GM23338 (cell line): ENCODE measurements around the gene TRAF2. TPM values are rescaled to one million over a fixed set of nuclear protein-coding genes. Genes with fewer than 3 reads are reported as not detected.

Experiments used
- ATAC-seq: fragments of 200-7000 bp; cut with Tn5 transposase; 3 replicates; pipeline ENCODE4 v1.9.1; 2020
- DNase-seq: peaks from one replicate; pipeline ENCODE4 v3.0.0-alpha.2; 2015; ENCODE audit warnings: low spot score
- H2AFZ ChIP-seq: fragments of 200-600 bp; sonication (generic); 2 replicates; pipeline ENCODE4 v1.8.0; 2016; ENCODE audit warnings: antibody characterized with exemption, mild to moderate bottlenecking, moderate library complexity
- H3F3A ChIP-seq: fragments of 200-600 bp; sonication (generic); replicated peaks from 2 replicates; pipeline ENCODE4 v1.8.0; 2017; ENCODE audit warnings: antibody characterized with exemption, mixed run types, low read depth
- H3K27ac ChIP-seq: fragments of 200-600 bp; sonication (generic); 2 replicates; pipeline ENCODE4 v1.6.1; 2016; ENCODE audit warnings: low read depth
- H3K27me3 ChIP-seq: fragments of 200-600 bp; sonication (generic); 2 replicates; pipeline ENCODE4 v1.8.0; 2016; ENCODE audit warnings: mild to moderate bottlenecking, mixed run types, moderate library complexity; ENCODE audit not compliant: insufficient read depth
- H3K36me3 ChIP-seq: fragments of 200-600 bp; sonication (generic); 2 replicates; pipeline ENCODE4 v1.8.0; 2016; ENCODE audit warnings: mild to moderate bottlenecking; ENCODE audit not compliant: insufficient read depth
- H3K4me1 ChIP-seq: fragments of 200-600 bp; sonication (generic); 2 replicates; pipeline ENCODE4 v1.8.0; 2016; ENCODE audit warnings: mild to moderate bottlenecking, moderate library complexity; ENCODE audit not compliant: insufficient read depth
- H3K4me2 ChIP-seq: fragments of 200-600 bp; sonication (generic); 2 replicates; pipeline ENCODE4 v1.7.1; 2017; ENCODE audit warnings: mixed run types
- H3K4me3 ChIP-seq: fragments of 200-600 bp; sonication (generic); 2 replicates; pipeline ENCODE4 v1.6.1; 2016; ENCODE audit warnings: mixed run types
- H3K79me2 ChIP-seq: fragments of 200-600 bp; sonication (generic); replicated peaks from 2 replicates; pipeline ENCODE4 v1.8.0; 2017; ENCODE audit warnings: mild to moderate bottlenecking; ENCODE audit not compliant: insufficient read depth
- H3K9me2 ChIP-seq: fragments of 200-600 bp; sonication (generic); 2 replicates; pipeline ENCODE4 v1.8.0; 2017; ENCODE audit not compliant: insufficient read depth
- H4K20me1 ChIP-seq: fragments of 200-600 bp; sonication (generic); replicated peaks from 2 replicates; pipeline ENCODE4 v1.8.0; 2017; ENCODE audit warnings: mild to moderate bottlenecking; ENCODE audit not compliant: insufficient read depth
- H3K27ac Mint-ChIP-seq: 2 replicates; pipeline ENCODE4 v1.8.0; 2020; ENCODE audit warnings: inconsistent platforms, mild to moderate bottlenecking, moderate library complexity, mixed read lengths
- H3K27me3 Mint-ChIP-seq: 3 replicates; pipeline ENCODE4 v1.8.0; 2022; ENCODE audit warnings: low read depth, mild to moderate bottlenecking, moderate library complexity, mixed read lengths, inconsistent platforms; ENCODE audit not compliant: insufficient read depth, poor library complexity
- H3K36me3 Mint-ChIP-seq: 3 replicates; pipeline ENCODE4 v1.8.0; 2021; ENCODE audit warnings: low read depth, mild to moderate bottlenecking, inconsistent platforms, moderate library complexity, mixed read lengths
- H3K4me1 Mint-ChIP-seq: 3 replicates; pipeline ENCODE4 v1.8.0; 2020; ENCODE audit warnings: mild to moderate bottlenecking, inconsistent platforms, mixed read lengths
- H3K4me3 Mint-ChIP-seq: 3 replicates; pipeline ENCODE4 v1.8.0; 2021; ENCODE audit warnings: moderate library complexity, mild to moderate bottlenecking, inconsistent platforms, mixed read lengths
- H3K9me3 Mint-ChIP-seq: 3 replicates; pipeline ENCODE4 v1.8.0; 2020; ENCODE audit warnings: moderate library complexity, mild to moderate bottlenecking, inconsistent platforms, mixed read lengths
- CREB1 ChIP-seq: fragments of 250-450 bp; sonication (Bioruptor Pico); IDR thresholded peaks from 2 replicates; pipeline ENCODE4 v1.5.0; 2020; ENCODE audit warnings: low read depth, mild to moderate bottlenecking, moderate library complexity
- CTCF ChIP-seq, 2 experiments: fragments of 200-600 bp in 1 of 2; sonication (generic) in 1 of 2; conservative IDR thresholded peaks; 2 replicates each; pipeline versions ENCODE4 v1.5.1 to v1.6.1; 2016 to 2017; ENCODE audit warnings: antibody characterized with exemption in 2 of 2, low read depth in 2 of 2, mild to moderate bottlenecking in 2 of 2, moderate library complexity in 1 of 2
- ETS1 ChIP-seq: IDR thresholded peaks from 2 replicates; pipeline ENCODE4 v1.6.1; 2016; ENCODE audit warnings: antibody characterized with exemption
- EZH2 ChIP-seq: fragments of 200-600 bp; sonication (generic); IDR thresholded peaks from one replicate; pipeline ENCODE4 v1.8.0; 2017; ENCODE audit warnings: antibody characterized with exemption, mild to moderate bottlenecking, low read depth; ENCODE audit not compliant: unreplicated experiment
- EZH2phosphoT487 ChIP-seq: fragments of 200-600 bp; sonication (generic); IDR thresholded peaks from one replicate; pipeline ENCODE4 v1.8.1; 2018; ENCODE audit warnings: antibody characterized with exemption; ENCODE audit not compliant: unreplicated experiment
- JUNB ChIP-seq: IDR thresholded peaks from one replicate; pipeline ENCODE4 v1.6.1; 2016; ENCODE audit warnings: antibody characterized with exemption; ENCODE audit not compliant: unreplicated experiment
- NANOG ChIP-seq: IDR thresholded peaks from 2 replicates; pipeline ENCODE4 v1.6.1; 2016; ENCODE audit warnings: antibody characterized with exemption, borderline replicate concordance
- POLR2AphosphoS5 ChIP-seq: IDR thresholded peaks from 2 replicates; pipeline ENCODE4 v1.6.1; 2016; ENCODE audit warnings: antibody characterized with exemption, low read depth
- REST ChIP-seq: IDR thresholded peaks from one replicate; pipeline ENCODE4 v1.6.1; 2018; ENCODE audit warnings: antibody characterized with exemption; ENCODE audit not compliant: unreplicated experiment
- STAT1 ChIP-seq: IDR thresholded peaks from one replicate; pipeline ENCODE4 v1.6.1; 2016; ENCODE audit warnings: antibody characterized with exemption; ENCODE audit not compliant: unreplicated experiment
- ZNF114 ChIP-seq: fragments of 250-450 bp; sonication (Bioruptor Pico); IDR thresholded peaks from 2 replicates; pipeline ENCODE4 v1.5.0; 2020; ENCODE audit warnings: mild to moderate bottlenecking, moderate library complexity
- ZNF331 ChIP-seq: fragments of 250-450 bp; sonication (Bioruptor Pico); IDR thresholded peaks from 2 replicates; pipeline ENCODE4 v1.5.0; 2020; ENCODE audit warnings: low read depth, mild to moderate bottlenecking, moderate library complexity
- ZNF462 ChIP-seq: fragments of 250-450 bp; sonication (Bioruptor Pico); IDR thresholded peaks from 2 replicates; pipeline ENCODE4 v1.5.0; 2020; ENCODE audit warnings: mild to moderate bottlenecking, moderate library complexity
- polyA plus RNA-seq: library from polyadenylated mRNA; unstranded; fragments of >200 nt; fragmentation: Nextera tagmentation; extraction: Ambion mirVana; gene quantifications from 2 replicates; pipeline ENCODE4 v1.2.1, GENCODE V29; 2016
- total RNA-seq: library from RNA; depleted of rRNA; stranded (reverse); fragments of >200 nt; shearing (Covaris generic); gene quantifications from 2 replicates; pipeline ENCODE4 v1.2.3, GENCODE V29; 2014

Gene TRAF2
- total and polyA plus RNA-seq, 2 experiments from 2014 or later, result 25.4 to 39.9 TPM

GRCh38 chr9:136949817-136950655 is 63.7 kb downstream of the TRAF2 start:
- Mint-ChIP-seq H3K27ac (0 out of 2 replicates have a peak overlapping the region, but pooled peaks have one; percentile 70), H3K36me3 (no peaks in the 10 kb centered on the region), H3K4me3 (peak overlapping the region; percentile 80), H3K4me1 (peaks cover 6% of the 10 kb centered on the region; the same call in 2 of the 3 replicates), H3K27me3 (peaks cover 6% of the 10 kb centered on the region), H3K9me3 (no peaks in the 10 kb centered on the region)
- peak overlapping the region; percentile 72 for H3K4me3 ChIP-seq
- ATAC-seq (peak; percentile 80), DNase-seq (peak; percentile 97)
- no peaks in the 10 kb centered on the region for H3K79me2 ChIP-seq
- peak overlapping the region; percentile 88 for H2AFZ ChIP-seq
- peak overlapping the region; percentile 89 for H3K4me2 ChIP-seq
- H4K20me1 ChIP-seq, result no peaks in the 10 kb centered on the region
- peak; percentile 49 for TF ChIP-seq CREB1 (CRISPR knock-in tag)
- no peak for TF ChIP-seq ETS1
- TF ChIP-seq ZNF331 (CRISPR knock-in tag), result no peak
- no peak for TF ChIP-seq STAT1
- no peak for TF ChIP-seq NANOG
- TF ChIP-seq JUNB, result no peak
- no peak for TF ChIP-seq EZH2
- TF ChIP-seq ZNF114 (CRISPR knock-in tag), result no peak
- TF ChIP-seq CTCF (conservative IDR thresholded peaks at IDR 0.05; ENCODE audit: low read depth in 2 of 2), result peak in 1 of 2 experiments; percentile 13; a peak in 1 of 4 replicates
- peak; percentile 95 for TF ChIP-seq POLR2AphosphoS5
- TF ChIP-seq EZH2phosphoT487, result no peak
- no peak for TF ChIP-seq ZNF462 (CRISPR knock-in tag)
- TF ChIP-seq REST, result no peak
- H3F3A ChIP-seq, result no peaks in the 10 kb centered on the region; the same call in 1 of the 2 replicates
- H3K27me3 ChIP-seq, result no peaks in the 10 kb centered on the region
- no peak overlapping the region for H3K27ac ChIP-seq
- no peaks in the 10 kb centered on the region for H3K36me3 ChIP-seq
- peaks cover 9% of the 10 kb centered on the region for H3K4me1 ChIP-seq
- no peaks in the 10 kb centered on the region for H3K9me2 ChIP-seq
